ENCODE data around the gene RASAL1.
"Not testable (repeated sequence)": the region's sequence is repeated elsewhere in the genome, so short reads cannot be mapped to it uniquely, and the experiment has no call there.

Gene RASAL1

DNA sequence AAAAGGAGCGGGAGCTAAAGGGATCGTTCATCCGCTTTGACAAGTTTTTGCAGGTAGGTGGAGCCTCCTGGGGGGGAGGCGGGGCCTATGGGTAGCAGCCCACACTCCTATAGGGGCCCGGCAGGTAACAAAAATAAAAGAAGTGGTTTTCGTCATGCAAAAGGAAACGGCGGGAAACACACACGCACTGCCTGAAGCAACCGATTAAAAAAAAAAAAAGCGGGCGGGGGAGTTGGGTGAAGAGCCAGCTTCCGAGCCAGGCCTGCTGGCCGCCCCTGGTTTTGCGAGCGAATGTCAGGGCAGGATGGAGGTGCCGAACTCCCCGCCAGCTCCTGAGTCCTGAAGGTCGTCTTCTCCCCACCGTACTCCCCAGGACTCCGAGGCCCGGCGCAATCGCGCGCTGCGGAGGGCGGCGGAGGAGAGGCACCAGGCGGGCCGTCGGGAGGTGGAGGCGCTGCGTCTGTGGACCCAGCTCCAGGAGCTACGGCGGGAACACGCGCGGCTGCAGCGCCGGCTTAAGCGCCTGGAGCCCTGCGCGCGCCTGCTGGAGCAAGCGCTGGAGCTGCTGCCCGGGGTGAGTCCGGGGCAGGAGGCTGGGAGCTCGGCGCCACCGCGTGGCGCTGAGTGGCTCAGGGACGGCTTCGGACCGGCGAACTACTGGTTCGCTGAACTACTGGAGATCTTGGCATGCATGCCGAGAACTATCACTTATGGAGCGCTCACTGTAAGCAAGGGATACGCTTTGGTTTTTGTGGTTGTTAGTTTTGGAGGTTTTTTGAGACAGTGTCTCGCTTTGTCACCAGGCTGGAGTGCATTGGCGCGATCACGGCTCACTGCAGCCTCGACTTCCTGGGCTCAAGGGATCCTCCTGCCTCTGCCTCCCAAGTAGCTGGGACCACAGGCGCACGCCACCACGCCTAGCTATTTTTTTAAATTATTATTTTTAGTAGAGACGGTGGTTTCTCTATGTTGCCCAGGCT lies 17.6 kb upstream of the RASAL1 start:
- H3K9ac ChIP-seq (ENCODE audit: low read depth, low read length) = peak overlapping the region; percentile 58; the same call in 1 of the 2 replicates
- H3K36me3 ChIP-seq (ENCODE audit: insufficient read depth, low read length) = no peaks in the 10 kb centered on the region
- no peaks in the 10 kb centered on the region for H3K9me3 ChIP-seq (ENCODE audit: control insufficient read depth, insufficient read depth, low read length)
- H3K4me1 ChIP-seq (ENCODE audit: insufficient read depth, low read length) = peaks cover 10% of the 10 kb centered on the region; the same call in 1 of the 2 replicates

DNA sequence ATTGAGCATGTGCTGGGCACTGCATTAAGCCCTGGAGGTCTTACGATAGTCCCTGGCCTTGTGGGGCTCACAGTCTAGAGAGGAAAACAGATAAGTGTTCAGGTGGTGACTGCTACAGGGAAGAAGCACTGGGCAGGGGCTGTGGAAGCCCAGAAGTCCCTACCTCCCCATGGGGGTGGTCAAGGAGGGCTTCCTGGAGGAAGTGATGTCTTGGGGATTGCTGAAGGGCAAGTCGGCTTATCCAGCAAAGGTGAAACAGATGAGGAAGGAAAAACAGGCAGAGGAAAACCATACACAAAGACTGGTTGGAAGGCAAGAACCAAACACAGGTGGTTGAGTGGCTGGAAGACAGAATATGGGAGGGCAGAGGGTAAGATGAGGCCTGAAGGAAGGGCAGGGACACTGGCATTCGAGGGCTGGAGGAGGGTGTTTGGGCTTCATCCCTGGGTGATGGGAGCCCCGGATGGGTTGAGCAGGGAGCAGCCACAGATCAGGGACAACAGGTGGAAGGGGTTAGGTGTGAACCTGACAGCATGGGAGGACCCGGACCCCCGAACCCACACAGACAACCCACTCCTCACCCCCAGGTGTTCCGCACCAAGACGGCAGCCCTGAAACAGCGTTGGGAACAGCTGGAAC lies 16.8 kb upstream of the RASAL1 start:
- Histone ChIP-seq H3K36me3 (ENCODE audit: insufficient read depth, low read length) (no peaks in the 10 kb centered on the region), H3K9ac (ENCODE audit: low read depth, low read length) (peak overlapping the region; percentile 58; the same call in 1 of the 2 replicates), H3K4me1 (ENCODE audit: insufficient read depth, low read length) (peaks cover 10% of the 10 kb centered on the region; the same call in 1 of the 2 replicates), H3K9me3 (ENCODE audit: control insufficient read depth, insufficient read depth, low read length) (no peaks in the 10 kb centered on the region)

DNA sequence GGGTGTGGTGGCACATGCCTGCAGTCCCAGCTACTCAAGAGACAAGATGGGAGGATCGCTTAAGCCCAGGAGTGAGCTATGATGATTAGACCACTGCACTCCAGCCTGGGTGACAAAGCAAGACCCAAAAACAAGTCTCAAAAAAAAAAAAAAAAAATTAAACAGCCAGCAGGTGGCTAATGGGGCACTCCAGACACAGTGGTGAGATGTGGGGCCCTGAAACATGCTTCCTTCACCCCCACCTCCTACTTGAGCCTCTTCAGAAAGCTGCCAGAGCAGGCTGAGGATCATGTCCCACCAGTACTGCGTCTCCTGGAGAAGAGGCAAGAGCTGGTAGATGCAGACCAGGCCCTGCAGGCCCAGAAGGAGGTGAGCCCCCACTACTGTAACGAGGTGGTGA lies 16.1 kb upstream of the RASAL1 start:
- H3K9ac ChIP-seq (ENCODE audit: low read depth, low read length) = no peak overlapping the region
- H3K4me1 ChIP-seq (ENCODE audit: insufficient read depth, low read length) = peaks cover 10% of the 10 kb centered on the region; the same call in 1 of the 2 replicates
- no peaks in the 10 kb centered on the region for H3K9me3 ChIP-seq (ENCODE audit: control insufficient read depth, insufficient read depth, low read length)
- H3K36me3 ChIP-seq (ENCODE audit: insufficient read depth, low read length) = no peaks in the 10 kb centered on the region

DNA sequence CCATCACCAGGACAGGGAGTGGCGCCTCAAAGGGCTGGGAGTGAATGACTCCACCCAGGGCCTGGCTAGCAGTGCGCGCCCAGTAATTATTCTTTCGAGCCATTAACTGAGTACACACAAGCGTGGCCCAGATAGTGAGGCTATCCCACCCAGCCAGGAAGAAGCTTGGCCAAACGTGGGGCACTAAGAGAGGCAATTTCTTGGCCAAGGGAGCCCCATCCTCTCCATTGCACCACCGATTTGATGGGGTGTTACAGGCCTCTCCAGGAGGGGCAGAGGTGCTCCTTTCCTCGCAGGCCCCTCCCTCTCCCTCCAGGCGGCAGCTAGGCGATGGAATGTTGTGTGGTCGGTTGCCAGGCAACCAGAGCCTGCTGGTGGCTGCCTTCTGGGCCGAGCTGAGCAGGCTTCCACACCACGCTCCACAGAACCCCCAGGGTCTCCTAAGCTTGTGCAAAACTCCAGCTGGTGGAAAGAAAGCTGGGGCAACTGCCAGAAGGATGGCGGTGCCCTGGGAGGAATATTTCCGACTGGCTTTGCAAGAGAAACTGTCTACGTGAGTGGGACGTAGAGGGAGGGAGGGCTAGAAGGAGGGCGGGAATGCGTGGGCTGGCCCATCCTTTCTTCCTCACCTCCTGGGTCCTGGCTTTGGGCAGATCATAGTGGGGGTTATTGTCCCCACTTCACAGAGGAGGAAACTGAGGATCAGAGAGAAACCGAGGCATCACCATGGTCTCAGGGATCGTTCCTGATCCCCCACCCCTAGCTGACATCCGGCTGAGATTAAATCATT lies 14.0 kb upstream of the RASAL1 start, which contains the start of gene CFAP73:
TSS of gene CFAP73 (plus strand) at position 364 of the 790 bp plus-strand sequence. CDS start at position 498, 134 bp downstream.
- peaks cover 13% of the 10 kb centered on the region; the same call in 1 of the 2 replicates for H3K4me1 ChIP-seq (ENCODE audit: insufficient read depth, low read length)
- no peaks in the 10 kb centered on the region for H3K9me3 ChIP-seq (ENCODE audit: control insufficient read depth, insufficient read depth, low read length)
- peak within 1 kb of the TSS; percentile 17; the same call in 1 of the 2 replicates for H3K9ac ChIP-seq (ENCODE audit: low read depth, low read length)
- H3K36me3 ChIP-seq (ENCODE audit: insufficient read depth, low read length) = no peaks in the 10 kb centered on the region

DNA sequence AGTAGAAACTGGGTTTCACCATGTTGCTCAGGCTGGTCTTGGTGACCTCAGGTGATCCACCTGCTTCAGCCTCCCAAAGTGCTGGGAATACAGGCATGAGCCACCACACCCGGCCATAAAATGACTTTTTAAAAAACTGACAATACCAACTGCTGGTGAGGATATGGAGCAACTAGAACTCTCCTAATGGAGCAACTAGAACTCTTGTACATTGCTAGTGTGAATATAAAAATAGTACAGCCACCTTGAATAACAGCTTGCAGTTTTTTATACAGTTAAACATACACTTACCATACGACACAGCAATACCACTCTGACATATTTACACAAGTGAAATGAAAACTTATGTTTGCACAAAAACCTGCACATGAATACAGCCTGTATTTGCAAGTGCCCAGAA lies 11.4 kb upstream of the RASAL1 start:
- Histone ChIP-seq H3K9ac (ENCODE audit: low read depth, low read length) (no peak overlapping the region), H3K9me3 (ENCODE audit: control insufficient read depth, insufficient read depth, low read length) (no peaks in the 10 kb centered on the region), H3K36me3 (ENCODE audit: insufficient read depth, low read length) (no peaks in the 10 kb centered on the region), H3K4me1 (ENCODE audit: insufficient read depth, low read length) (peaks cover 13% of the 10 kb centered on the region; the same call in 1 of the 2 replicates)

DNA sequence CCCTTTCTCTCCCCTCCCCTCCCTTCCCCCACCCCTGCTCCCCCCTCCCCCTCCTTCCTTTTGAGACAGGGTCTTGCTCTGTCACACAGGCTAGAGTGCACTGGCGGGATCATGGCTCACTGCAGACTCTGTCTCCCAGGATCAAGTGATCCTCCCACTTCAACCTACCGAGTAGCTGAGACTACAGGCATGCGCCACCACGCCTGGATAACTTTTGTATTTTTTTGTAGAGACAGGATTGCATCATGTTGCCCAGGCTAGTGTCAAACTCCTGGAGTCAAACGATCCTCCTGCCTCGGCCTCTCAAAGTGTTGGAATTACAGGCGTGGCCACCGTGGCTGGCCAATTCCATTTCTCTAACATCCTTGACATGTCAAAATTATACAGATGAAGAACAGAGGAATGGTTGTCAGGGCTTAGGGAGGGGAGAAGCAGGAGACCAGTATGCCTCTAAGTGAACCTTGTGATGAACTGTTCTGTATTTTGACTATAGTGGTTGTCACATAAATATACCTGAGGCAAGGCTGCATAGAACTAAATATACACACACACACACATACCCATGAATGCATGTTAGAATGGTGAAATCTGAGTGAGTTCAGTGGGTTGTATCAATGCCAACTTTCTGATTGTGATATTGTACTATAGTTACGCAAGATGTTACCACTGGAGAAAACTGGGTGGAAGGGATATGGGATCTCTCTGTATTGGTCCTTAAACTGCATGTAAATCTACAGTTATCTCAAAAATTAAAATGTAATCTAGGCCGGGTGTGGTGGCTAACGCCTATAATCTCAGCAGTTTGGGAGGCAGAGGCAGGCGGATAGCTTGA lies 10.4 kb upstream of the RASAL1 start:
- no peaks in the 10 kb centered on the region for H3K9me3 ChIP-seq (ENCODE audit: control insufficient read depth, insufficient read depth, low read length)
- no peaks in the 10 kb centered on the region for H3K36me3 ChIP-seq (ENCODE audit: insufficient read depth, low read length)
- H3K9ac ChIP-seq (ENCODE audit: low read depth, low read length) = no peak overlapping the region
- H3K4me1 ChIP-seq (ENCODE audit: insufficient read depth, low read length) = peaks cover 13% of the 10 kb centered on the region; the same call in 1 of the 2 replicates

DNA sequence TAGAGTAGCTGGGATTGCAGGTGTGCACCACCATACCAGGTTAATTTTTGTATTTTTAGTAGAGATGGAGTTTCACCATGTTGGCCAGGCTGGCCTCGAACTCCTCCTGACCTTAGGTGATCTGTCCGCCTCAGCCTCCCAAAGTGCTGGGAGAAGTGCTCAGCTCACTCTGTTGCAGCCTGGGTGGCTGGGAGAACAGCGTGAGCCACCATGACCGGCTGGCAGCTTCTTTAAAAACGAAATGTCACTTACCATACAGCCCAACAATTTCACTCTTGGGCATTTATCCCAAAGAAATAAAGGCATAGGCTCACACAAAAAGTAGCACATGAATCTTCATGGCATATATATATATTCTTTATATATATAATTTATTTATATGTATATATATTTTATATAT lies 9.2 kb upstream of the RASAL1 start:
- Histone ChIP-seq H3K4me1 (ENCODE audit: insufficient read depth, low read length) (peaks cover 9% of the 10 kb centered on the region; the same call in 1 of the 2 replicates), H3K9me3 (ENCODE audit: control insufficient read depth, insufficient read depth, low read length) (no peaks in the 10 kb centered on the region), H3K9ac (ENCODE audit: low read depth, low read length) (no peak overlapping the region), H3K36me3 (ENCODE audit: insufficient read depth, low read length) (no peaks in the 10 kb centered on the region)

DNA sequence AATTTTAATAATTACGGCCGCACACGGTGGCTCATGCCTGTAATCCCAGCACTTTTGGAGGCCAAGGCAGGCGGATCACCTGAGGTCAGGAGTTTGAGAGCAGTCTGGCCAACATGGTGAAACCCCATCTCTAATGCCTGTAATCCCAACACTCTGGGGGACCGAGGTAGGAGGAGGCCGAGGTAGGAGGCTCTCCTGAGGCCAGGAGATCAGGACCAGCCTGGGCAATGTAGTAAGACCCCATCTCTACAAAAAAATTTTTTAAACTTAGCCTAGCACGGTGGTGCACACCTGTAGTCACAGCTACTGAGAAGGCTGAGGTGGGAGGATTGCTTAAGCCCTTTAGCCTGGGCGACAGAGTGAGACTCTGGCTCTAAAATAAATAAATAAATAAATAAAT lies 8.4 kb upstream of the RASAL1 start:
- H3K36me3 ChIP-seq (ENCODE audit: insufficient read depth, low read length) = no peaks in the 10 kb centered on the region
- H3K9ac ChIP-seq (ENCODE audit: low read depth, low read length) = no peak overlapping the region
- no peaks in the 10 kb centered on the region for H3K9me3 ChIP-seq (ENCODE audit: control insufficient read depth, insufficient read depth, low read length)
- peaks cover 3% of the 10 kb centered on the region; the same call in 1 of the 2 replicates for H3K4me1 ChIP-seq (ENCODE audit: insufficient read depth, low read length)

DNA sequence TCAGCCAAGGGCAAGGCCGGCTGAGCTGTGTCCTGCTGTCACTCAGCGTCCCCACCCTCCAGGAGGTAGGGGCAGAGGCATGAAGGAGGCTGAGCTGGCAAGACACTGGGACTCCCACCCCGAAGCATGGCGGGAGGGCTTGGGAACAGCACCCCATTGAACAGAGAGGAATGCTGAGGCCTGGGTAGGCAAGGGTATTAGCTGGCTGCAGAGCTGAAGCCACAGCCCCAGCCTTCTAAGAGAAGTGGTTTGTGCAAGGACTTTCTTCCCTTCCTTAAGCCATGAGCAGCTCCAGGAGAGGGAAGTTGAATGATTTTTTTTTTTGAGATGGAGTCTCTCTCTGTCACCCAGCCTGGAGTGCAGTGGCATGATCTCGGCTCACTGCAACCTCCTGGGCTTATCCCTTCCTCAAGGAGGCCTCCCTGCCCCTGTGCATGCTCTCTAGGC lies 7.3 kb upstream of the RASAL1 start:
- peaks cover 3% of the 10 kb centered on the region; the same call in 1 of the 2 replicates for H3K4me1 ChIP-seq (ENCODE audit: insufficient read depth, low read length)

DNA sequence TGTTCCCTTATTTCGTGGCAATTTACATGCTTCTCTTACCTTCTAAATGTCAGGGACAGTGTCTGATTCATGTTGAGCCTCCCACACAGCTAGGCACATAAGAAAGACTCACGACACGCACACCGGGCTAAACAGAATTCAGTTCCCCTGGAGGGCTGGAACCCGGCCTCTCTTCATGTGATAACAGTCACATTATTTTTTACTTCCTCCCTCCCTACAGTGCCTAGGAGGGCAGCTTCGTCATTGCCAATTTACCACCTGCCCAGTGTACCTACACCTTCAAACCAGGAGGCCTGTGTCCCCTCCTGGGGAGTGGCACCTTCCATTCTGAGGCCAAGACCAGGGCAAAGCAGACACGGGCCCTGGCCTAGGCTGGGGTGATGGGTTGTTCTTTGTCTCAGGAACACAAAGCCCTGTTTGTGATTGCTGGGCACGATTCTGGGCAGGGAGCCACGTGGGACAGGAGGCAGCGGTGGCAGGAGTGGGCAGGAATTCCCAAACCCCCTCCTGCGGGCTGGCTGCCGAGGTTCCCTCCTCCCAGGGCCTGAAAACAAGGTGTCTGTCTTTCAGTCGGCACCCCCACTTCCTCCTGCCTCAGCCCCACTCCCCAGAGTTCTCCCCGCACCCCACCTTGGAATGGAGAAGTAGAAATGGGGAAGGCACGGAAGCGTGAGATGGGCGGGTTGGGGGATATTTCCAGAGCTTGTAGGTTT lies 6.8 kb upstream of the RASAL1 start:
- H3K9ac ChIP-seq (ENCODE audit: low read depth, low read length) = no peak overlapping the region
- H3K36me3 ChIP-seq (ENCODE audit: insufficient read depth, low read length) = no peaks in the 10 kb centered on the region
- H3K4me1 ChIP-seq (ENCODE audit: insufficient read depth, low read length) = peaks cover 3% of the 10 kb centered on the region; the same call in 1 of the 2 replicates
- H3K9me3 ChIP-seq (ENCODE audit: control insufficient read depth, insufficient read depth, low read length) = no peaks in the 10 kb centered on the region

More for the DNA sequence above, 7.3 kb upstream of the RASAL1 start:
- no peak overlapping the region for H3K9ac ChIP-seq (ENCODE audit: low read depth, low read length)
- no peaks in the 10 kb centered on the region for H3K9me3 ChIP-seq (ENCODE audit: control insufficient read depth, insufficient read depth, low read length)
- no peaks in the 10 kb centered on the region for H3K36me3 ChIP-seq (ENCODE audit: insufficient read depth, low read length)

DNA sequence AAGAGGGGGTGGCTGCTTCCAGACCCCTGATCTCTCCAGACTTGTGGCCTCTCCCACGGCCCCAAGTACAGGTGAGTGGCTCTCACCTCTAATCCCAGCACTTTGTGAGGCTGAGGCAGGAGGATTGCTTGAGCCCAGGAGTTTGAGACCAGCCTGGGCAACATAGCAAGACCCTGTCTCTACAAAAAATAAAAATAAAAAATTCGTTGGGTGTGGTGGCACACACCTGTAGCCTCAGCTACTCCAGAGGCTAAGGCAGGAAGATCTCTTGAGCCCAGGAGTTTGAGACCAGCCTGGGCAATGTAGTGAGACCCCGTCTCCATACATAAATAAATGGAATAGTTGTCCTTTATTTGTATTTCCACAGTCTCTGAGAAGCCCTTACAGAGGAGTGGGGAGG lies 6.2 kb upstream of the RASAL1 start:
- not testable (repeated sequence) for H3K36me3 ChIP-seq (ENCODE audit: insufficient read depth, low read length); H3K4me1 ChIP-seq (ENCODE audit: insufficient read depth, low read length); H3K9me3 ChIP-seq (ENCODE audit: control insufficient read depth, insufficient read depth, low read length); H3K9ac ChIP-seq (ENCODE audit: low read depth, low read length)

DNA sequence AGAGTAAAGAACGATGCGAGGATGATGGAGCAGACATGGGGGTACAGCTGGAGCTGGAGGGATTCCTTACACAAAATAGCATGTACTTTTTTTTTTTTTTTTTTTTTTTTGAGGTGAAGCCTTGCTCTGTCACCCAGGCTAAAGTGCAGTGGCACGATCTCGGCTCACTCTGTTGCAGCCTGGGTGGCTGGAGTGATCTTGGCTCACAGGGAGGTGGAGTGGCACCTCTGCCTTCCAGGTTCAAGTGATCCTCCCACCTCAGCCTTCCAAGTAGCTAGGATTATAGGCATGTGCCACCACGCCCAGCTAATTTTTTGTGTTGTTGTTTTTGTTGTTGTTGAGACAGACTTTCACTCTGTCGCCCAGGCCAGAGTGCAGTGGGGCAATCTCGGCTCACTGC lies 5.1 kb upstream of the RASAL1 start:
- H3K4me1 ChIP-seq (ENCODE audit: insufficient read depth, low read length) = peaks cover 3% of the 10 kb centered on the region; the same call in 1 of the 2 replicates
- no peaks in the 10 kb centered on the region for H3K9me3 ChIP-seq (ENCODE audit: control insufficient read depth, insufficient read depth, low read length)
- H3K36me3 ChIP-seq (ENCODE audit: insufficient read depth, low read length) = no peaks in the 10 kb centered on the region
- no peak overlapping the region for H3K9ac ChIP-seq (ENCODE audit: low read depth, low read length)

DNA sequence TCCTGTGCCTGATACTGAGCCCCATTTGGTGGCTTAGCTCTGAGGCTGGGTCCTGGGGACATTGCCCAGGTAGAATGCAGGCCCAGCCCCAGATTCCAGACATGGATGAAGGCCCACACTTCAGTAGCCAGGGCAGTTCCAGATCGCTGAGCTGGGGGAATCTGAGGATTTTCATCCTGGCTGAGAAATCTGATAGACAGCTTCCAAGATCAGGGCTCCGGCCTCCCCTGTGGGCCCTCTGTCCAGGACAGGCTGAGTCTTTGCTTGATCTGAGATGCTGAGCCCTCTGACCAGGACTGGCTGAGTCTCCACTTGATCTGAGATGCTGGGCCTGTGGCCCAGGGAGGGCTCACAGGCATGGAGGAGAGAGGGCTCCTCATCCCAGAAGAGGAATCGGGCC lies 3.3 kb upstream of the RASAL1 start:
- no peaks in the 10 kb centered on the region for H3K4me1 ChIP-seq (ENCODE audit: insufficient read depth, low read length)
- no peak overlapping the region for H3K9ac ChIP-seq (ENCODE audit: low read depth, low read length)
- no peaks in the 10 kb centered on the region for H3K36me3 ChIP-seq (ENCODE audit: insufficient read depth, low read length)
- no peaks in the 10 kb centered on the region for H3K9me3 ChIP-seq (ENCODE audit: control insufficient read depth, insufficient read depth, low read length)
